ENCODE results near the gene TVP23C. TPM values are rescaled to one million over a fixed set of nuclear protein-coding genes. Genes with fewer than 3 reads are reported as not detected.

The TVP23C gene
- total RNA-seq, 1 experiment from 2014 or later: 16.9 TPM

GRCh38 chr17:15470536-15470935 lies 92.7 kb downstream of the TVP23C start:
- no peaks in the 10 kb centered on the region for H3K9me3 ChIP-seq (ENCODE audit: control insufficient read depth, low read depth, low read length)
- WGBS (ENCODE audit: extremely low coverage, insufficient read length, low lambda C conversion rate): no CpG with 5 or more reads among the region's 7 CpGs
- no peak overlapping the region for H2AFZ ChIP-seq (ENCODE audit: low read length)
- TF ChIP-seq CTCF (conservative IDR thresholded peaks at IDR 0.05): no peak
- Mint-ChIP-seq H3K36me3 (ENCODE audit: insufficient read depth in 1 of 3, low read depth in 3 of 3) (peaks cover 0 to 4% (median 0%) of the 10 kb centered on the region in 3 experiments; a peak in 4 of 7 replicates), H3K27me3 (ENCODE audit: low read depth) (no peaks in the 10 kb centered on the region), H3K27ac (no peak overlapping the region), H3K4me1 (peaks cover 11 to 13% of the 10 kb centered on the region in 2 experiments), H3K9me3 (no peaks in the 10 kb centered on the region), H3K4me3 (no peak overlapping the region)
- no peak overlapping the region for H3T11ph ChIP-seq (ENCODE audit: low read length)
- H4K20me1 ChIP-seq (ENCODE audit: control insufficient read depth, insufficient read depth, insufficient read length): no peaks in the 10 kb centered on the region
- no peak overlapping the region for H3K56ac ChIP-seq (ENCODE audit: insufficient read length, low read depth, low read length)
- no peak overlapping the region for H3K18ac ChIP-seq (ENCODE audit: insufficient read length, low read depth, low read length)
- H3K79me2 ChIP-seq (ENCODE audit: insufficient read depth, low read length): no peaks in the 10 kb centered on the region
- no peak for DNase-seq
- H2BK120ac ChIP-seq (ENCODE audit: low read depth, low read length, poor library complexity, severe bottlenecking): no peak overlapping the region
- H2BK5ac ChIP-seq (ENCODE audit: insufficient read length, low read length): no peak overlapping the region
- H3K27me3 ChIP-seq (ENCODE audit: insufficient read depth, low read length): no peaks in the 10 kb centered on the region
- H3K23me2 ChIP-seq (ENCODE audit: insufficient read length, low read depth, low read length, poor library complexity, severe bottlenecking): no peaks in the 10 kb centered on the region
- no peak overlapping the region for H3K9ac ChIP-seq (ENCODE audit: extremely low read depth, insufficient read length, low read length)
- no peak overlapping the region for H3K27ac ChIP-seq (ENCODE audit: insufficient read length, low read depth, low read length)
- no peak overlapping the region for H2BK15ac ChIP-seq (ENCODE audit: low read depth, low read length)
- H3K14ac ChIP-seq (ENCODE audit: insufficient read depth, low read length): no peak overlapping the region
- H2BK12ac ChIP-seq (ENCODE audit: insufficient read length, low read depth, low read length): no peak overlapping the region
- H4K5ac ChIP-seq (ENCODE audit: insufficient read length, low read depth, low read length): no peak overlapping the region
- no peaks in the 10 kb centered on the region; the same call in 1 of the 2 replicates for H3K4me1 ChIP-seq (ENCODE audit: insufficient read depth, low read length)
- H2AK5ac ChIP-seq (ENCODE audit: insufficient read length, low read length): no peak overlapping the region
- no peak overlapping the region for H3K23ac ChIP-seq (ENCODE audit: insufficient read length, low read depth, low read length)
- no peak overlapping the region for H3K4ac ChIP-seq (ENCODE audit: low read depth, low read length)
- H3K4me2 ChIP-seq (ENCODE audit: insufficient read depth, insufficient read length, low read length): no peak overlapping the region
- no peak overlapping the region for H2BK20ac ChIP-seq (ENCODE audit: low read depth, low read length, poor library complexity, severe bottlenecking)
- H4K8ac ChIP-seq (replicated peaks; ENCODE audit: insufficient read length, low read depth, low read length): no peak overlapping the region
- H4K91ac ChIP-seq (ENCODE audit: insufficient read length, low read depth, low read length): no peak overlapping the region
- H3K79me1 ChIP-seq (ENCODE audit: insufficient read depth, low read depth, low read length, poor library complexity, severe bottlenecking): no peaks in the 10 kb centered on the region

Measured in H9 (cell line).